GM12878 (cell line): ENCODE data around the gene ADAMTS13. TPM values are rescaled to one million over a fixed set of nuclear protein-coding genes. Genes with fewer than 3 reads are reported as not detected.

Source experiments
- ATAC-seq: fragments of 200-7000 bp; cut with Tn5 transposase; 3 replicates; pipeline ENCODE4 v1.9.1; 2020; ENCODE audit warnings: mild to moderate bottlenecking, moderate library complexity
- BruUV-seq: library from RNA; stranded (reverse); fragments of 400-500 nt; replicated peaks from 2 replicates; lab custom pipeline; 2021; lab: Mats Ljungman, UMichigan
- CTCF ChIA-PET: fragments of 300-600 bp; sonication (Branson Sonifier 250); formaldehyde crosslinking; extraction: SDS; loops from one replicate; lab custom pipeline; 2021; ENCODE audit warnings: inconsistent platforms; lab: Yijun Ruan, JAX
- POLR2A ChIA-PET: fragments of 350-600 bp; formaldehyde crosslinking; extraction: SDS; loops from one replicate; lab custom pipeline; 2021; ENCODE audit warnings: inconsistent platforms; lab: Charles Lee
- RAD21 ChIA-PET: fragments of 300-600 bp; sonication (Branson Sonifier 250); formaldehyde crosslinking; loops from one replicate; lab custom pipeline; 2023; ENCODE audit warnings: antibody characterized with exemption; ENCODE audit not compliant: unreplicated experiment; lab: Charles Lee
- SMC1A ChIA-PET: fragments of 300-600 bp; sonication (Branson Sonifier 250); formaldehyde crosslinking; loops from one replicate; lab custom pipeline; 2023; ENCODE audit not compliant: unreplicated experiment, uncharacterized antibody; lab: Charles Lee
- DNase-seq: peaks from one replicate; pipeline ENCODE4 v3.0.0-alpha.2; 2011; ENCODE audit warnings: low read depth, low spot score
- FAIRE-seq: peaks from 3 replicates; lab custom pipeline; 2011; peaks lifted over from hg19 to GRCh38; lab: Jason Lieb, UNC
- H2AFZ ChIP-seq: 2 replicates; pipeline ENCODE4 v1.6.0; 2011; ENCODE audit warnings: low read depth, low read length, control low read depth; ENCODE audit not compliant: control insufficient read depth
- H3K27ac ChIP-seq: 2 replicates; pipeline ENCODE4 v1.5.1; 2011; ENCODE audit warnings: control low read depth; ENCODE audit not compliant: control insufficient read depth, insufficient read depth
- H3K27me3 ChIP-seq, 2 experiments: replicated peaks in 1 of 2; 2 replicates each; pipeline versions ENCODE4 v1.6.0 to v1.6.1; 2011; ENCODE audit warnings: low read length in 1 of 2; ENCODE audit not compliant: control insufficient read depth in 2 of 2, insufficient read depth in 2 of 2
- H3K36me3 ChIP-seq, 2 experiments: 2 replicates each; pipeline ENCODE4 v1.5.1; 2011; ENCODE audit warnings: low read length in 1 of 2; ENCODE audit not compliant: control insufficient read depth in 2 of 2, insufficient read depth in 2 of 2
- H3K4me1 ChIP-seq: 2 replicates; pipeline ENCODE4 v1.6.1; 2011; ENCODE audit warnings: mild to moderate bottlenecking, low read length, moderate library complexity, mixed read lengths; ENCODE audit not compliant: control insufficient read depth, insufficient read depth
- H3K4me2 ChIP-seq: 2 replicates; pipeline ENCODE4 v1.6.0; 2011; ENCODE audit warnings: control low read depth; ENCODE audit not compliant: control insufficient read depth, insufficient read depth
- H3K4me3 ChIP-seq: fragments of 200-600 bp; sonication (generic); 2 replicates; pipeline ENCODE4 v1.5.1; 2016
- H3K79me2 ChIP-seq: 2 replicates; pipeline ENCODE4 v1.6.0; 2011; ENCODE audit warnings: low read length; ENCODE audit not compliant: control insufficient read depth, insufficient read depth
- H3K9ac ChIP-seq: 2 replicates; pipeline ENCODE4 v1.8.0; 2011; ENCODE audit warnings: low read length, control low read depth, mixed read lengths; ENCODE audit not compliant: control insufficient read depth, insufficient read depth
- H3K9me3 ChIP-seq: replicated peaks from 3 replicates; pipeline ENCODE4 v1.5.1; 2011; ENCODE audit warnings: mild to moderate bottlenecking, low read length; ENCODE audit not compliant: control insufficient read depth, insufficient read depth
- H4K20me1 ChIP-seq: 2 replicates; pipeline ENCODE4 v1.6.0; 2011; ENCODE audit not compliant: control insufficient read depth, insufficient read depth
- ATF7 ChIP-seq: fragments of 450-650 bp; IDR thresholded peaks from 2 replicates; pipeline ENCODE4 v1.6.1; 2016; ENCODE audit warnings: low read depth, mild to moderate bottlenecking
- CHD2 ChIP-seq: IDR thresholded peaks from 2 replicates; pipeline ENCODE4 v1.6.1; 2011; ENCODE audit warnings: low read depth, low read length, improper control_type of control experiment, borderline replicate concordance
- E4F1 ChIP-seq: fragments of 450-650 bp; IDR thresholded peaks from 2 replicates; pipeline ENCODE4 v1.6.1; 2018; ENCODE audit warnings: borderline replicate concordance, mild to moderate bottlenecking; ENCODE audit not compliant: partially characterized antibody
- EP300 ChIP-seq, 2 experiments: fragments of 150-350 bp in 1 of 2; IDR thresholded peaks; 2 replicates each; pipeline ENCODE4 v1.6.1; 2011 to 2012; ENCODE audit warnings: low read depth in 2 of 2, low read length in 2 of 2, borderline replicate concordance in 1 of 2, improper control_type of control experiment in 1 of 2, inconsistent platforms in 1 of 2; ENCODE audit not compliant: control insufficient read depth in 1 of 2
- MTA3 ChIP-seq: IDR thresholded peaks from 2 replicates; pipeline ENCODE4 v1.6.1; 2012; ENCODE audit warnings: low read length, inconsistent platforms, borderline replicate concordance
- PBX3 ChIP-seq: IDR thresholded peaks from 2 replicates; pipeline ENCODE4 v1.6.1; 2011; ENCODE audit warnings: mild to moderate bottlenecking, low read depth, low read length, moderate library complexity; ENCODE audit not compliant: insufficient replicate concordance
- POLR2AphosphoS2 ChIP-seq: IDR thresholded peaks from 2 replicates; pipeline ENCODE4 v1.6.1; 2011; ENCODE audit warnings: low read depth, mild to moderate bottlenecking, low read length, improper control_type of control experiment, moderate library complexity
- RUNX3 ChIP-seq: IDR thresholded peaks from 2 replicates; pipeline ENCODE4 v1.6.1; 2012; ENCODE audit warnings: low read length, inconsistent platforms
- WGBS: methylation state at CpG from one replicate; pipeline ENCODE4 v1.1.6; 2016; ENCODE audit warnings: low lambda C conversion rate; ENCODE audit not compliant: insufficient replicate concordance, insufficient coverage; ENCODE audit errors: missing lambda C conversion rate; 5-methylcytosine and 5-hydroxymethylcytosine counted together
- in situ Hi-C: fragments of 300-500 bp; cut with MboI; formaldehyde crosslinking; loops from 9 replicates; pipeline ENCODE4 v1.14.3; 2018; ENCODE audit warnings: mixed read lengths
- intact Hi-C: fragments of 100-400 bp; cut with micrococcal nuclease; formaldehyde crosslinking; loops from one replicate; pipeline ENCODE4 v1.14.2; 2022; ENCODE audit not compliant: unreplicated experiment
- polyA plus RNA-seq, 11 experiments: library from polyadenylated mRNA; depleted of rRNA in 4 of 11; unstranded in 6 of 11; stranded (reverse) in 5 of 11; fragments of >200 nt; fragmentation: Nextera tagmentation in 4 of 11; fragmentation: Illumina TruSeq in 1 of 11; extraction: Ambion mirVana in 4 of 11; extraction: Trizol in 1 of 11; gene quantifications; 1 replicate in 1 of 11; 2 replicates in 10 of 11; pipeline versions ENCODE4 v1.2.1 to v1.2.3, GENCODE V29; 2011 to 2016; ENCODE audit warnings: inconsistent platforms in 2 of 11, missing spikeins in 2 of 11, low read depth in 1 of 11
- total RNA-seq, 4 experiments: library from RNA; depleted of rRNA in 3 of 4; stranded (reverse); fragments of >200 nt in 3 of 4; fragmentation: Illumina TruSeq in 1 of 4; extraction: Trizol in 1 of 4; gene quantifications; 2 replicates each; pipeline versions ENCODE4 v1.2.1 to v1.2.3, GENCODE V29; 2013 to 2021

Gene ADAMTS13
- total and polyA plus RNA-seq, 10 of the 15 experiments (the other 5 are each of a cell fraction or from before 2014, with no cell fraction given): 0.08 to 2.4 (median 0.28) TPM

- no peaks in the 10 kb centered on the region for H3K9me3 ChIP-seq
- no TSS peak for BruUV-seq
- H3K4me3 ChIP-seq: no peak overlapping the region
- no peaks in the 10 kb centered on the region for H3K36me3 ChIP-seq
- H3K27me3 ChIP-seq: no peaks in the 10 kb centered on the region; a peak in 2 of 4 replicates
- in situ Hi-C loops (no loop called here), intact Hi-C loops (no loop called here)
- no peak overlapping the region for H3K4me2 ChIP-seq
- H2AFZ ChIP-seq: no peak overlapping the region
- TF ChIP-seq POLR2AphosphoS2 (no peak), ATF7 (no peak), EP300 (IDR thresholded peaks at IDR 0.05; ENCODE audit: borderline replicate concordance in 1 of 2, control insufficient read depth in 1 of 2, low read depth in 2 of 2, low read length in 2 of 2) (no peak), PBX3 (no peak), RUNX3 (no peak), E4F1 (no peak), MTA3 (no peak), CHD2 (no peak)
- H3K4me1 ChIP-seq: peaks cover 6% of the 10 kb centered on the region
- H4K20me1 ChIP-seq: no peaks in the 10 kb centered on the region
- DNase-seq: no peak
- no peaks in the 10 kb centered on the region for H3K79me2 ChIP-seq
- 56% methylated on average over 11 of the region's 11 CpGs for WGBS
- no peak for FAIRE-seq
- H3K9ac ChIP-seq: no peak overlapping the region
- POLR2A ChIA-PET: no interaction called here
- ATAC-seq: no peak
- CTCF ChIA-PET: no interaction called here
- RAD21 ChIA-PET: no interaction called here
- no peak overlapping the region for H3K27ac ChIP-seq
- SMC1A ChIA-PET: no interaction called here
Measured at GRCh38 chr9:133455936-133456335, 33.8 kb downstream of the ADAMTS13 start.
